A549 (cell line): ENCODE measurements around the gene ABCC3. TPM values are rescaled to one million over a fixed set of nuclear protein-coding genes. Genes with fewer than 3 reads are reported as not detected.
A peak's percentile ranks its signal among the peaks of the same experiment; 100 is the strongest.

Experiments used
- ATAC-seq, 2 experiments: fragments of 200-7000 bp in 1 of 2; fragments of >200 bp in 1 of 2; cut with Nextera tagmentation in 1 of 2; cut with Tn5 transposase in 1 of 2; 3 replicates each; pipeline versions ENCODE4 v1.8.0 to v1.9.1; 2018 to 2020; ENCODE audit warnings: mild to moderate bottlenecking in 1 of 2, moderate library complexity in 1 of 2
- CTCF ChIA-PET: fragments of 300-600 bp; sonication (Branson Sonifier 250); formaldehyde crosslinking; extraction: SDS; loops from one replicate; lab custom pipeline; 2021; ENCODE audit warnings: antibody characterized with exemption, inconsistent platforms; lab: Yijun Ruan, JAX
- POLR2A ChIA-PET: fragments of 350-600 bp; formaldehyde crosslinking; extraction: SDS; loops from one replicate; lab custom pipeline; 2021; ENCODE audit warnings: antibody characterized with exemption, inconsistent platforms; lab: Yijun Ruan, JAX
- DNase-seq, 2 experiments: peaks; one replicate each; pipeline versions ENCODE4 v3.0.0 to v3.0.0-alpha.2; 2011 to 2016; ENCODE audit warnings: low read depth in 1 of 2, low spot score in 1 of 2
- FAIRE-seq: peaks from 2 replicates; lab custom pipeline; 2011; peaks lifted over from hg19 to GRCh38; lab: Jason Lieb, UNC
- H3K27ac ChIP-seq, 2 experiments: fragments of >200 bp; sonication (Bioruptor Twin); formaldehyde crosslinking; 3 replicates each; pipeline ENCODE4 v1.5.1; 2016 to 2017
- H3K4me1 ChIP-seq: fragments of >200 bp; sonication (Bioruptor Twin); formaldehyde crosslinking; 3 replicates; pipeline ENCODE4 v1.6.1; 2016
- H3K4me2 ChIP-seq: fragments of >200 bp; sonication (Bioruptor Twin); formaldehyde crosslinking; 3 replicates; pipeline ENCODE4 v1.6.1; 2016
- H3K4me3 ChIP-seq: fragments of >200 bp; sonication (Bioruptor Twin); formaldehyde crosslinking; 3 replicates; pipeline ENCODE4 v1.5.1; 2016
- H3K9me3 ChIP-seq: fragments of >200 bp; sonication (Bioruptor Twin); formaldehyde crosslinking; 3 replicates; pipeline ENCODE4 v1.6.1; 2016
- CEBPB ChIP-seq, 2 experiments: fragments of >200 bp in 1 of 2; sonication (Bioruptor Twin) in 1 of 2; formaldehyde crosslinking in 1 of 2; IDR thresholded peaks; 2 replicates each; pipeline ENCODE4 v1.6.1; 2012 to 2016
- E2F6 ChIP-seq: IDR thresholded peaks from 2 replicates; pipeline ENCODE4 v1.6.1; 2012; ENCODE audit warnings: low read depth, borderline replicate concordance
- EHMT2 ChIP-seq: fragments of 200-600 bp; sonication (generic); IDR thresholded peaks from 2 replicates; pipeline ENCODE4 v1.6.1; 2016; ENCODE audit warnings: antibody characterized with exemption, low read depth, mild to moderate bottlenecking, moderate library complexity
- EP300 ChIP-seq, 2 experiments: fragments of >200 bp; sonication (Bioruptor Twin); formaldehyde crosslinking; IDR thresholded peaks; 2 replicates in 1 of 2; 3 replicates in 1 of 2; pipeline ENCODE4 v1.6.1; 2016 to 2017
- ESRRA ChIP-seq: fragments of 150-350 bp; IDR thresholded peaks from 2 replicates; pipeline ENCODE4 v1.6.1; 2014; ENCODE audit warnings: mild to moderate bottlenecking, low read length, borderline replicate concordance
- FOSB ChIP-seq: fragments of 250-450 bp; sonication (Bioruptor Pico); IDR thresholded peaks from 2 replicates; pipeline ENCODE4 v1.5.0; 2020; ENCODE audit warnings: mild to moderate bottlenecking, moderate library complexity
- FOSL2 ChIP-seq, 2 experiments: fragments of 450-650 bp in 1 of 2; fragments of >200 bp in 1 of 2; sonication (Bioruptor Twin) in 1 of 2; formaldehyde crosslinking; IDR thresholded peaks; 2 replicates each; pipeline versions ENCODE4 v1.5.0 to v1.6.1; 2016 to 2020; ENCODE audit warnings: mild to moderate bottlenecking in 1 of 2, moderate library complexity in 1 of 2
- HDAC2 ChIP-seq: fragments of 200-600 bp; sonication (generic); IDR thresholded peaks from 2 replicates; pipeline ENCODE4 v1.6.1; 2016
- HES2 ChIP-seq: fragments of >200 bp; sonication (Bioruptor Twin); formaldehyde crosslinking; IDR thresholded peaks from 2 replicates; pipeline ENCODE4 v1.6.1; 2016
- HMGXB4 ChIP-seq: fragments of 250-450 bp; sonication (Bioruptor Pico); IDR thresholded peaks from 2 replicates; pipeline ENCODE4 v1.5.0; 2021; ENCODE audit warnings: mild to moderate bottlenecking, moderate library complexity, borderline replicate concordance
- JUN ChIP-seq, 2 experiments: fragments of >200 bp; sonication (Bioruptor Twin); formaldehyde crosslinking; IDR thresholded peaks; 2 replicates in 1 of 2; 3 replicates in 1 of 2; pipeline ENCODE4 v1.6.1; 2016 to 2017
- JUNB ChIP-seq: fragments of >200 bp; sonication (Bioruptor Twin); formaldehyde crosslinking; IDR thresholded peaks from 2 replicates; pipeline ENCODE4 v1.6.1; 2016
- KDM5A ChIP-seq: fragments of 200-600 bp; sonication (generic); IDR thresholded peaks from 2 replicates; pipeline ENCODE4 v1.6.1; 2016; ENCODE audit warnings: antibody characterized with exemption, mild to moderate bottlenecking
- MAX ChIP-seq: IDR thresholded peaks from 2 replicates; pipeline ENCODE4 v1.6.1; 2012
- MYC ChIP-seq: IDR thresholded peaks from 2 replicates; pipeline ENCODE4 v1.6.1; 2012; ENCODE audit warnings: mild to moderate bottlenecking, inconsistent platforms, low read length, improper control_type of control experiment, borderline replicate concordance
- NFE2L2 ChIP-seq: fragments of 150-350 bp; conservative IDR thresholded peaks from 2 replicates; pipeline ENCODE4 v1.6.1; 2014; ENCODE audit warnings: low read length
- POLR2A ChIP-seq: IDR thresholded peaks from 2 replicates; pipeline ENCODE4 v1.6.1; 2012; ENCODE audit warnings: mild to moderate bottlenecking, low read length
- POLR2AphosphoS2 ChIP-seq: conservative IDR thresholded peaks from 2 replicates; pipeline ENCODE4 v1.6.1; 2012; ENCODE audit warnings: low read length, improper control_type of control experiment, inconsistent platforms
- RARB ChIP-seq: fragments of 250-450 bp; sonication (Bioruptor Pico); IDR thresholded peaks from 2 replicates; pipeline ENCODE4 v1.8.0; 2021; ENCODE audit warnings: mild to moderate bottlenecking, moderate library complexity
- RCOR1 ChIP-seq: fragments of 150-350 bp; IDR thresholded peaks from 2 replicates; pipeline ENCODE4 v1.6.1; 2014; ENCODE audit warnings: antibody characterized with exemption, low read length, low read depth
- RFX5 ChIP-seq: fragments of 450-650 bp; IDR thresholded peaks from 2 replicates; pipeline ENCODE4 v1.7.1; 2014; ENCODE audit warnings: antibody characterized with exemption, mild to moderate bottlenecking, moderate library complexity
- RNF2 ChIP-seq: fragments of 200-600 bp; sonication (generic); IDR thresholded peaks from 2 replicates; pipeline ENCODE4 v1.6.1; 2016; ENCODE audit warnings: low read depth, mild to moderate bottlenecking, antibody characterized with exemption, moderate library complexity, borderline replicate concordance
- TFCP2L1 ChIP-seq: fragments of 250-450 bp; sonication (Bioruptor Pico); IDR thresholded peaks from 2 replicates; pipeline ENCODE4 v1.5.0; 2021; ENCODE audit warnings: mild to moderate bottlenecking
- TP53 ChIP-seq: fragments of 250-450 bp; sonication (Bioruptor Pico); IDR thresholded peaks from 2 replicates; pipeline ENCODE4 v1.5.0; 2021; ENCODE audit warnings: mild to moderate bottlenecking, moderate library complexity
- ZNF302 ChIP-seq: fragments of 250-450 bp; sonication (Bioruptor Pico); IDR thresholded peaks from 2 replicates; pipeline ENCODE4 v1.9.0; 2021; ENCODE audit warnings: inconsistent platforms, mild to moderate bottlenecking, moderate library complexity
- WGBS: methylation state at CpG from one replicate; pipeline ENCODE4 v1.1.6; 2017; ENCODE audit errors: missing lambda C conversion rate; 5-methylcytosine and 5-hydroxymethylcytosine counted together
- polyA plus RNA-seq, 4 experiments: library from polyadenylated mRNA; depleted of rRNA in 3 of 4; stranded (reverse); fragments of >200 nt; fragmentation: RNase III in 1 of 4; extraction: RNeasy Plus Mini Kit Qiagen cat#74134 plus additional on column Dnase treatment in 1 of 4; gene quantifications; 2 replicates in 3 of 4; 3 replicates in 1 of 4; pipeline ENCODE4 v1.2.3, GENCODE V29; 2011 to 2017
- TF ChIP-seq, protein P1 (sequence below): fragments of 250-450 bp; sonication (Bioruptor Pico); IDR thresholded peaks from 2 replicates; pipeline ENCODE4 v1.5.0; 2020; ENCODE audit warnings: low read depth, mild to moderate bottlenecking, moderate library complexity

ABCC3 gene
- polyA plus RNA-seq, 2 of the 4 experiments (the other 2 are of a cell fraction), result 248 to 342 TPM

- TF ChIP-seq HMGXB4 (CRISPR knock-in tag) (no peak), KDM5A (no peak), RNF2 (no peak), FOSL2 (IDR thresholded peaks at IDR 0.05) (no peak), FOSL2 (CRISPR knock-in tag; IDR thresholded peaks at IDR 0.05) (no peak), ZNF302 (no peak), RFX5 (no peak), EHMT2 (no peak), HDAC2 (no peak), CEBPB (IDR thresholded peaks at IDR 0.05) (no peak)
- TF ChIP-seq, protein P1, sequence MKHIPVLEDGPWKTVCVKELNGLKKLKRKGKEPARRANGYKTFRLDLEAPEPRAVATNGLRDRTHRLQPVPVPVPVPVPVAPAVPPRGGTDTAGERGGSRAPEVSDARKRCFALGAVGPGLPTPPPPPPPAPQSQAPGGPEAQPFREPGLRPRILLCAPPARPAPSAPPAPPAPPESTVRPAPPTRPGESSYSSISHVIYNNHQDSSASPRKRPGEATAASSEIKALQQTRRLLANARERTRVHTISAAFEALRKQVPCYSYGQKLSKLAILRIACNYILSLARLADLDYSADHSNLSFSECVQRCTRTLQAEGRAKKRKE (CRISPR knock-in tag), result no peak
These were observed 63.1 kb downstream of the ABCC3 start (continued) for GRCh38 chr17:50697663-50698272.

DNA sequence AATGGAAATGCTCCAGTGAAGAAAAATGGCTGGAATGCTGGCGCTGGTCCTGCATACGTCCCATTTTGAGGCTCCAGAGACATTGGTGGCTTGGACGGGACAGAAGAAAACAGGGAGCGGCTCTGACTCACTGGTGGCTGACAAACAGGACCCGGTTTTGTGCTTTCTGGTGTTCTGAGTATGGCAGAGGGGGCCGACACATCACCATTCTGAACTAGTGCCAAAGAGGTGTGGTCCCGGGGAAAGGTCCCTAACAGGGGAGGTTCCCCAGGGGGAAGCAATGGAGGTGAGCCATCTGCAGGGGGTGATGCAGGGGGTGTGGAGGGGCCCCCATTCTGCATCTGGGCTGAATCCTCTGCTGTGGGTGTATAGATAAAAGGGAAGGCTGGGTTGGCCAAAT, 64.7 kb downstream of the ABCC3 start:
- H3K27ac ChIP-seq, result peak overlapping the region; percentile 71 to 97
- no peak for FAIRE-seq
- CTCF ChIA-PET, result interaction anchor here (3.0 to 52.6 kb wide), 5 partner anchors 26 to 153 kb away, joined by 15 to 2097 read pairs (median 753); partner anchors contain the start of genes ABCC3, CACNA1G and SPATA20

GRCh38 chr17:50703162-50703561, 68.5 kb downstream of the ABCC3 start:
- H3K27ac ChIP-seq, result peak overlapping the region in 1 of 2 experiments; percentile 31; a peak in 1 of 6 replicates
- no peak for DNase-seq
- H3K4me2 ChIP-seq, result peak overlapping the region; percentile 24; the same call in 2 of the 3 replicates
- ChIA-PET POLR2A (interaction anchor here (1.1 kb wide), 1 partner anchor 16 kb away, joined by 3 read pairs; the partner anchor contains the start of gene LUC7L3), CTCF (interaction anchor here (4.2 to 52.6 kb wide), 4 partner anchors 7 to 156 kb away, joined by 68 to 2097 read pairs (median 768); partner anchors contain the start of genes ABCC3 and SPATA20)
- H3K9me3 ChIP-seq, result no peaks in the 10 kb centered on the region
- no peak for ATAC-seq
- 82% methylated on average over 3 of the region's 3 CpGs for WGBS
- TF ChIP-seq CEBPB (IDR thresholded peaks at IDR 0.05) (peak in 1 of 2 experiments; percentile 45; a peak in 1 of 4 replicates), TFCP2L1 (CRISPR knock-in tag) (no peak)
- FAIRE-seq, result no peak
- H3K4me1 ChIP-seq, result peaks cover 66% of the 10 kb centered on the region
- H3K4me3 ChIP-seq, result no peak overlapping the region

More for the DNA sequence above, 64.7 kb downstream of the ABCC3 start:
- Histone ChIP-seq H3K9me3 (no peaks in the 10 kb centered on the region), H3K4me2 (peak overlapping the region; percentile 53), H3K4me1 (peaks cover 98% of the 10 kb centered on the region), H3K4me3 (no peak overlapping the region)
- POLR2A ChIA-PET, result interaction anchor here (10.9 kb wide), 1 partner anchor 61 kb away, joined by 147 read pairs; no protein-coding TSS in a partner anchor
- 11% methylated on average over 7 of the region's 7 CpGs for WGBS
- ATAC-seq (peak; percentile 14 to 37; a peak in 4 of 6 replicates), DNase-seq (peak in 1 of 2 experiments; percentile 72)
- TF ChIP-seq POLR2AphosphoS2, result peak; percentile 94
- TF ChIP-seq JUNB, result no peak
- no peak for TF ChIP-seq ZNF302
- no peak for TF ChIP-seq FOSL2 (IDR thresholded peaks at IDR 0.05)
- peak; percentile 57 for TF ChIP-seq FOSL2 (CRISPR knock-in tag; IDR thresholded peaks at IDR 0.05)

- ATAC-seq, result peak; percentile 81 to 88
- no peak for FAIRE-seq
- H3K4me1 ChIP-seq, result peaks cover 38% of the 10 kb centered on the region
- H3K4me3 ChIP-seq, result peak within 1 kb of the TSS; percentile 65
- POLR2A ChIA-PET, result interaction anchor here (1.0 to 3.4 kb wide), 6 partner anchors 12 to 160 kb away, joined by 3 to 23 read pairs (median 4); partner anchors contain the start of gene LUC7L3
- peak within 1 kb of the TSS; percentile 96 to 98 for H3K27ac ChIP-seq
- H3K9me3 ChIP-seq, result no peaks in the 10 kb centered on the region
- DNase-seq, result peak; percentile 96
- WGBS, result 2% methylated on average over 57 of the region's 74 CpGs
- H3K4me2 ChIP-seq, result peak within 1 kb of the TSS; percentile 90
- CTCF ChIA-PET, result interaction anchor here (1.3 to 52.6 kb wide), 6 partner anchors 11 to 161 kb away, joined by 5 to 2097 read pairs (median 37); partner anchors contain the start of genes ABCC3 and SPATA20
- TF ChIP-seq E2F6 (peak; percentile 91), FOSB (peak; percentile 95), JUN (IDR thresholded peaks at IDR 0.05) (peak; percentile 96 to 99), RARB (peak; percentile 75), FOSL2 (IDR thresholded peaks at IDR 0.05) (peak; percentile 71), FOSL2 (CRISPR knock-in tag; IDR thresholded peaks at IDR 0.05) (peak; percentile 95), MAX (peak; percentile 96), MYC (peak; percentile 93), RCOR1 (no peak), POLR2A (peak; percentile 50), TP53 (CRISPR knock-in tag) (0 out of 2 replicates have a peak, but pooled peaks have one; percentile 51), ESRRA (no peak), NFE2L2 (no peak), HES2 (peak; percentile 39; the same call in 1 of the 2 replicates), EP300 (IDR thresholded peaks at IDR 0.05) (peak; percentile 17 to 36; a peak in 1 of 5 replicates)
These were observed 72.8 kb downstream of the ABCC3 start, which contains the start of gene ANKRD40 for GRCh38 chr17:50707289-50708049. Gene ANKRD40, minus strand, starts transcription at chr17:50707914. Its CDS starts 260 bp downstream, at chr17:50707654.
